GM12865 (cell line): ENCODE results near the gene TUBD1.
"Not testable (repeated sequence)": the region's sequence is repeated elsewhere in the genome, so short reads cannot be mapped to it uniquely, and the experiment has no call there.

Experiments used
- DNase-seq: peaks from one replicate; pipeline ENCODE4 v3.0.0; 2010; ENCODE audit warnings: low read depth
- H3K4me3 ChIP-seq: 2 replicates; pipeline ENCODE4 v1.5.1; 2011; ENCODE audit warnings: mild to moderate bottlenecking, low read depth, low read length, control low read depth
- CTCF ChIP-seq: IDR thresholded peaks from 2 replicates; pipeline ENCODE4 v1.5.1; 2011; ENCODE audit warnings: low read length, control low read depth, low read depth, inconsistent platforms; ENCODE audit not compliant: insufficient read depth; ENCODE audit errors: missing control alignments

TUBD1 gene

GRCh38 chr17:59848385-59848668 is 44.4 kb downstream of the TUBD1 start:
- DNase-seq, result no peak
- TF ChIP-seq CTCF, result no peak
- H3K4me3 ChIP-seq, result no peak overlapping the region

GRCh38 chr17:59846394-59847165 is 46.2 kb downstream of the TUBD1 start:
- DNase-seq, result peak; percentile 88
- peak overlapping the region; percentile 4; the same call in 1 of the 2 replicates for H3K4me3 ChIP-seq
- TF ChIP-seq CTCF, result no peak

GRCh38 chr17:59845595-59846393 is 46.9 kb downstream of the TUBD1 start:
- peak overlapping the region; percentile 12; the same call in 1 of the 2 replicates for H3K4me3 ChIP-seq
- no peak for TF ChIP-seq CTCF
- DNase-seq, result peak; percentile 73

- no peak for TF ChIP-seq CTCF
- H3K4me3 ChIP-seq, result no peak overlapping the region
- DNase-seq, result peak; percentile 34
Measured at GRCh38 chr17:59844884-59845594, 47.7 kb downstream of the TUBD1 start.

- peak; percentile 91 for DNase-seq
- H3K4me3 ChIP-seq, result peak overlapping the region; percentile 91; the same call in 1 of the 2 replicates
- TF ChIP-seq CTCF, result no peak
Measured at GRCh38 chr17:59842901-59843652, 49.7 kb downstream of the TUBD1 start.

DNA sequence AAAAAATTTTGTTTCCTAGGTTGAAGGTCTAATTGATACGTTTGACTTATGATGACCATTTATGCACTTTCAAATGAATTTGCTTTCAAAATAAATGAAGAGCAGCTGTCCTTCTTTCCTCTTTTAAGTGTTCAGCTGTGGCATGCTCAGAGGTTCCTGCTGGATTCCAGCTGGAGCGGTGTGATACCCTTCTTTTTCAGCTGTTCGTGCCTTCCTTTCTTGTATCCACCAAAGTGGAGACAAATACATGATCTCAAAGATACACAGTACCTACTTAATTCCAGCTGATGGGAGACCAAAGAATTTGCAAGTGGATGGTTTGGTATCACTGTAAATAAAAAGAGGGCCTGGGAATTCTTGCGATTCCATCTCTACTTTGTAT is 50.9 kb downstream of the TUBD1 start:
- DNase-seq, result not testable (repeated sequence)

GRCh38 chr17:59841091-59841881 is 51.5 kb downstream of the TUBD1 start:
- peak; percentile 65 for DNase-seq
- H3K4me3 ChIP-seq, result peak overlapping the region; percentile 91

More for the DNA sequence above, 50.9 kb downstream of the TUBD1 start:
- peak overlapping the region; percentile 91 for H3K4me3 ChIP-seq
